H1 (cell line): ENCODE measurements around the gene TLR8.

Experiments
- CTCF ChIP-seq, 3 experiments: IDR thresholded peaks; 1 replicate in 2 of 3; 2 replicates in 1 of 3; pipeline versions ENCODE4 v1.5.1 to v1.6.1; 2011; ENCODE audit warnings: low read length in 3 of 3, mild to moderate bottlenecking in 3 of 3, inconsistent platforms in 2 of 3, low read depth in 1 of 3, moderate library complexity in 1 of 3; ENCODE audit not compliant: insufficient read depth in 1 of 3; ENCODE audit errors: control extremely low read depth in 1 of 3
- EP300 ChIP-seq, 2 experiments: IDR thresholded peaks; 1 replicate in 1 of 2; 2 replicates in 1 of 2; pipeline ENCODE4 v1.6.1; 2011 to 2012; ENCODE audit warnings: low read depth in 2 of 2, low read length in 2 of 2, mild to moderate bottlenecking in 2 of 2, borderline replicate concordance in 1 of 2, inconsistent platforms in 1 of 2, moderate library complexity in 1 of 2
- EZH2 ChIP-seq: fragments of 200-600 bp; sonication (generic); IDR thresholded peaks from 2 replicates; pipeline ENCODE4 v1.7.1; 2012; ENCODE audit warnings: low read depth, mild to moderate bottlenecking, moderate library complexity, low read length, inconsistent platforms; ENCODE audit not compliant: severe bottlenecking
- POLR2A ChIP-seq, 2 experiments: IDR thresholded peaks; 1 replicate in 1 of 2; 2 replicates in 1 of 2; pipeline ENCODE4 v1.6.1; 2011; ENCODE audit warnings: low read depth in 2 of 2, low read length in 2 of 2, mild to moderate bottlenecking in 2 of 2; ENCODE audit errors: control extremely low read depth in 1 of 2
- RFX5 ChIP-seq: IDR thresholded peaks from 2 replicates; pipeline ENCODE4 v1.6.1; 2011; ENCODE audit warnings: low read depth, low read length, improper control_type of control experiment, borderline replicate concordance
- ZNF274 ChIP-seq: IDR thresholded peaks from 2 replicates; pipeline ENCODE4 v1.7.0; 2012; ENCODE audit warnings: low read length, borderline replicate concordance; ENCODE audit errors: extremely low read depth

GRCh38 chrX:12872741-12873140 lies 33.7 kb upstream of the TLR8 start:
- TF ChIP-seq POLR2A (IDR thresholded peaks at IDR 0.05; ENCODE audit: control extremely low read depth in 1 of 2, low read depth in 2 of 2, low read length in 2 of 2) (no peak), ZNF274 (no peak), EZH2 (no peak), CTCF (IDR thresholded peaks at IDR 0.05; ENCODE audit: control extremely low read depth in 1 of 3, insufficient read depth in 1 of 3, low read depth in 1 of 3, low read length in 3 of 3) (no peak), RFX5 (no peak), EP300 (IDR thresholded peaks at IDR 0.05; ENCODE audit: borderline replicate concordance in 1 of 2, low read depth in 2 of 2, low read length in 2 of 2) (no peak)
